Forelimb muscle (tissue), 1 donor: Measurements from ENCODE around the gene EWSR1. TPM values are rescaled to one million over a fixed set of nuclear protein-coding genes. Genes with fewer than 3 reads are reported as not detected.

Source experiments
- DNase-seq: peaks from one replicate; pipeline ENCODE4 v3.0.0-alpha.2; 2013; ENCODE audit warnings: low read depth
- polyA plus RNA-seq: library from polyadenylated mRNA; unstranded; fragments of 120-200 nt; gene quantifications from one replicate; pipeline ENCODE4 v1.2.1, GENCODE V29; 2013; ENCODE audit not compliant: insufficient read length

The EWSR1 gene
- polyA plus RNA-seq, 1 donor, result 157 TPM

DNA sequence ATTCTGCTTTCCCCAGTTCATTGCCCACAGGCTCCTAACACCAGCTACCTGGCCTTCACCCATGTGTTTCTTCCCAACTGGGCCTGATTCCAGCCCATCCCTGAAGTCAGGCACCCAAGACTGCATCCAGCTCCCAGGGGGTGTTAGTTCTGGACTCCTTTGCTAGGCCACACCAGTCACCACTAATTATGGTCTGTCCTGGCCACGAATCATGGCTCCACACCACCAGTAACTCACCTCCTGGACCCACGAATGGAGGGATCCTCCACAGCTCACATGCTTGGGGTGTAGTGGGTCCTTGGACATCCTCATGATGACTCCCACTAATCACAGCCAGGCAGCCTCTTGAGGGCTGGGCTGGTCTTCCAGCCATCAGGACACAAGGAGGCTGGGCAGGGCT lies 51.0 kb downstream of the EWSR1 start:
- DNase-seq, result no peak

GRCh38 chr22:29320546-29320945 lies 52.5 kb downstream of the EWSR1 start:
- DNase-seq, result no peak

DNA sequence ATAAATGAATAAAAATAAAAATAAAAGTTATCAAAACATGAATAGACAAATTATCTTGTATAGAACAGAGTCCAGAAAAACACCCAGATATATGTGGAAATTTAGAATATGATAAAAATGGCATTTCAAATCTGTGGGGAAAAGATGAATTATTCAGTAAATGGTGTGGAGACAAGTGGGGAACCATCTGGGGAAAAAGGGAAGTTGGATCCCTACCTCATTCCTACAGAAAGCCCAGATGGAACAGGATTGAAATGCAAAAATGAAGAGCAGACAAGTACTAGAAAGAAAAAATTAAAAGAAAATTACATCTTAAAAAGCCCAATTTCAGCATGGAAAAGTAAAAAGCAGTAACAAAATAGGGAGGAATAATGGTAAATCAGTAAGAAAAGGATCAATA lies 55.6 kb downstream of the EWSR1 start:
- no peak for DNase-seq

- DNase-seq, result no peak
Observed at GRCh38 chr22:29325356-29325755, 57.3 kb downstream of the EWSR1 start.

GRCh38 chr22:29325785-29326315 lies 57.8 kb downstream of the EWSR1 start:
- DNase-seq, result no peak

GRCh38 chr22:29326481-29326880 lies 58.4 kb downstream of the EWSR1 start:
- no peak for DNase-seq

GRCh38 chr22:29327089-29327764 lies 59.2 kb downstream of the EWSR1 start:
- no peak for DNase-seq

- no peak for DNase-seq
Observed at GRCh38 chr22:29328055-29328454, 60.0 kb downstream of the EWSR1 start.

GRCh38 chr22:29328566-29329500 lies 60.8 kb downstream of the EWSR1 start:
- no peak for DNase-seq

DNA sequence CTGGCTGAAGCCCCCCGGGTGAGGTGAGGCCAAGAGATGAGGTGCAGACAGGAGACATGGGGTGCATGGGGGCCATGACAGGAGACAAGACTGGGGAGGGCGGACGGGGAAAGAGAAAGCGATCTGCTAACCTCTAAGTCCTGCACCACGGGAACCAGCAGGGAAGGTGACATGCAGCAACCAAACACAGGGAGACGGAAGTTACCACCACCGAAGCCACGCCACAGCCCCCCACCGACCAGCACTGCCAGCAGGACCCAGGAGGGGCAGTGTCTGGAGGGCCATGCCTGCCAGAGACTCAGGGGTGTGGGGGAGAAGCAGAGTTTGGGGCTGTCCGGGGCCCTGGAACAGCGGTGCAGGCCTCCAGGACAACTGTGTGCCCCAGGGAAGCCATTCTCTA lies 61.5 kb downstream of the EWSR1 start:
- DNase-seq, result no peak

DNA sequence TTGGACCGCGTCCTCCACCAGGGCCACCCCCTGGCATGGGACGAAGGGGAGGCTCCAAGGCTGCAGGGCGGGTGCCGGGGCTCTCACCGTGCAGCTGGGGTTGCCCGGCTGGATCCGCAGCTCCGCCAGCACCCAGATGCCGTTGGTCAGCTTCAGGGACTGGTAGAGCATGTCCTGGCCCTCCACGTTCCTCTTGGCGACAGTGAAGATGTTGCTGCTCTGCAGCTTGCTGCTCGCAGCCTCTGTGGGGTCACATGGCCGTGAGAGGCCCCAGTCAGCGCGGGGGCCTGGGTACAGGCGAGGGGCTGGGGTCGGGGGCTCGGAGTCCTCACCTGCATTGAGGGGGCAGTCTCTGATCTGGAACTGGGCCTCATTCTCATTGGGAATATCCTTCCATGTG lies 62.2 kb downstream of the EWSR1 start:
- no peak for DNase-seq

DNA sequence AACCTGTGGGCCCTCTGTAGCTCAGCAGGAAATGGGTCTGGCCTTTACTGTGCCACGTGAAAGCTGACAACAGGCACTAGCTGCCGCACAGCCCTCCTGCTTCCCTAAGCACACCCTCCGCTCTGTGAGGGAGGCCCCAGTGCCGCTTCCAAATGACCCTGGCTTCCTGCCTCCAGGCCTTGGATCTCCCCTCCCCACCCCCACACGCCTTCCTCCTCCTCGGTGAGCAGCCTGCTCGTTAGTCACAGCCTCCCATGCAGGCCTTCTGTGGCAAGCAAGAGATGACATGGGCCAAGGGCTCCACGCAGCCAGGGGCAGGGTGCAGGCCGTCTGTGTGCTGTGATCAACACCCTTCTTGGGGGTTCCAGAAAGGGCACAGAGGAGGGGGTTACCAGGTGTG lies 62.7 kb downstream of the EWSR1 start:
- DNase-seq, result no peak

- DNase-seq, result no peak
Observed at GRCh38 chr22:29331213-29331612, 63.1 kb downstream of the EWSR1 start.

DNA sequence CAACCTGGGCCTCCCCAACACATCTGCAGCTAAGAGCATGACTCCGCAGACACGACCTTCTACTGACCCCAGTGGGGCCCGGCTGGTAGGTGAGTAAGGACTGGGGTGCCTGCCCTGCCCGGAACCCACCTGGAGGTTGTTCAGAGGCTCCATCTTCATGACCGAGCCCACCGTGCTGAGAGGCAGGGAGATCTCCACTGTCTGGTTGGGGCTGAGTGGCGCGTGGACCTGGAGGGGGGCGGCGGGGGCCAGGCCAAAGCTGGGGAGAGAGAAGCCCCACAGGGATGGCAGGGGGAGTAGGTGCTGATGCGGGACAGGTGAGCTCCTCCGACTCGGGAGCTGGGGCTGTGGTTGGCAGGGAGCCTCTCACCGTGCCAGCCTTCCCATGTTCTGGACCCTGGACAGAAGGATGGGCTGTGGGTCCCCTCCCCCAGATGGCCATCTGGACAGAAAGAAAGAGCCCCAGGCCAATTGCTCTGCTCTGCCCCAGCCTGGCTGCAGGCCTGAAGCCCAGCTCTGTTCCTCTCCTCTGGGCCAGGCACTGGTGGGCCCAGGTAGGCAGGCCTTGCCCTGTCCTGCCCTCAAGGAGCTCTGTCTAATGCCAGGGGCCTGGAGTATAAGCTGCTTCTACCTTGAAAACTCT lies 63.7 kb downstream of the EWSR1 start:
- no peak for DNase-seq

- no peak for DNase-seq
Observed at GRCh38 chr22:29332886-29333496, 64.9 kb downstream of the EWSR1 start.

GRCh38 chr22:29334148-29334547 lies 66.1 kb downstream of the EWSR1 start:
- DNase-seq, result no peak

DNA sequence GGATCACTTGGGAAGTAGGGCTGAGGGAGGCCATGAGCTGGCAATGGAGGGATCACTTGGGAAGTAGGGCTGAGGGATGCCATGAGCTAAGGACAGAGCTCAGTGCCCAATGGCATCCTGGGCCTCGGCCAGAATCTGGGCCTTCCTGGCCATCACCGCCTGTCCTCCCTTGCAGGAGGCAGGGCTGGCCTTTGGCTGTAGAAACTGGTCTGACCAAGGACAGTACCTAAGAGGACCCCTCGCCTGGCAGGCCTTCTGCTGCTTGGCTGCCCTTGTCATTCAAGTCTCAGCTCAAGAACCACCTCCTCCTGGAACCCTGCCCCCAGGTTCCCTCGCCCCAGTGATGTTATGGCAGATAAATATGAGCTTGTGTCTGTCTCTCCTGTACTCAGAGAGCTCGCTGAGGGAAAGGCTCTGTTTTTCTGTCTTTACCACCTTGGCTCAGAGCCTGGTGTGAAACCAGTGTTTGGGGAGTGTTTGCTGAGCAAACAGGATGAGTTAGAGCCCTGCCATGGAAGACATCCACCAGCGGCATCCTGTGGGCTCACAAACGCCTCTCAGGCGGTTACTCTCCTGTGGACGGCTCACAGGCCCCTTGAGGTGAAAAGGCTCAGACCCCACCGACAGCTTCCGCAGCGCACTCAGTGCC lies 66.8 kb downstream of the EWSR1 start:
- no peak for DNase-seq

GRCh38 chr22:29335656-29336055 lies 67.6 kb downstream of the EWSR1 start:
- no peak for DNase-seq

- DNase-seq, result no peak
Observed at GRCh38 chr22:29336751-29337490, 68.9 kb downstream of the EWSR1 start.

- DNase-seq, result no peak
Observed at GRCh38 chr22:29337631-29338284, 69.7 kb downstream of the EWSR1 start.
